Common myeloid progenitor, CD34-positive (primary cell): ENCODE measurements around the gene ADARB1.

ENCODE experiments used
- CTCF ChIA-PET: fragments of 350-600 bp; sonication (Branson Sonifier 250); formaldehyde crosslinking; loops from one replicate; lab custom pipeline; 2021; ENCODE audit warnings: antibody characterized with exemption; lab: Charles Lee
- POLR2A ChIA-PET: fragments of 350-600 bp; sonication (Branson Sonifier 250); formaldehyde crosslinking; loops from one replicate; lab custom pipeline; 2021; ENCODE audit warnings: antibody characterized with exemption; lab: Charles Lee
- DNase-seq, 3 donors: peaks; one replicate each; pipeline versions ENCODE4 v3.0.0 to v3.0.0-alpha.2; 2013
- H3K27ac ChIP-seq, 2 experiments: 1 replicate in 1 of 2; 2 replicates in 1 of 2; pipeline ENCODE4 v1.7.0; 2013; ENCODE audit warnings: inconsistent platforms in 2 of 2, low read length in 2 of 2, mild to moderate bottlenecking in 2 of 2, low read depth in 1 of 2, moderate library complexity in 1 of 2; ENCODE audit not compliant: severe bottlenecking in 2 of 2, insufficient read depth in 1 of 2, poor library complexity in 1 of 2
- H3K27me3 ChIP-seq, 5 experiments: replicated peaks in 2 of 5; 1 replicate in 3 of 5; 2 replicates in 2 of 5; pipeline versions ENCODE4 v1.6.1 to v1.7.0; 2013; ENCODE audit warnings: low read length in 4 of 5, mild to moderate bottlenecking in 2 of 5, moderate library complexity in 2 of 5, inconsistent platforms in 1 of 5; ENCODE audit not compliant: insufficient read depth in 5 of 5, control insufficient read depth in 4 of 5
- H3K36me3 ChIP-seq, 4 experiments: 1 replicate in 2 of 4; 2 replicates in 2 of 4; pipeline versions ENCODE4 v1.6.1 to v1.7.0; 2013; ENCODE audit warnings: low read length in 3 of 4, control low read depth in 1 of 4, mild to moderate bottlenecking in 1 of 4; ENCODE audit not compliant: control insufficient read depth in 4 of 4, insufficient read depth in 4 of 4
- H3K4me1 ChIP-seq, 4 experiments: 1 replicate in 3 of 4; 2 replicates in 1 of 4; pipeline versions ENCODE4 v1.6.1 to v1.7.1; 2013; ENCODE audit warnings: low read length in 3 of 4, mild to moderate bottlenecking in 3 of 4, control low read depth in 1 of 4, inconsistent platforms in 1 of 4, moderate library complexity in 1 of 4; ENCODE audit not compliant: control insufficient read depth in 4 of 4, insufficient read depth in 4 of 4; ENCODE audit errors: control extremely low read depth in 1 of 4
- H3K4me3 ChIP-seq, 7 experiments: 1 replicate in 4 of 7; 2 replicates in 3 of 7; pipeline versions ENCODE4 v1.5.1 to v1.7.0; 2013; ENCODE audit warnings: mild to moderate bottlenecking in 7 of 7, low read length in 6 of 7, moderate library complexity in 6 of 7, inconsistent platforms in 2 of 7, low read depth in 2 of 7, control low read depth in 1 of 7; ENCODE audit not compliant: insufficient read depth in 4 of 7, control insufficient read depth in 1 of 7; ENCODE audit errors: extremely low read depth in 1 of 7
- H3K9me3 ChIP-seq, 5 experiments: 1 replicate in 4 of 5; 2 replicates in 1 of 5; pipeline versions ENCODE4 v1.6.1 to v1.7.1; 2013; ENCODE audit warnings: low read length in 4 of 5, mild to moderate bottlenecking in 2 of 5, inconsistent platforms in 1 of 5, low read depth in 1 of 5, moderate library complexity in 1 of 5; ENCODE audit not compliant: control insufficient read depth in 4 of 5, insufficient read depth in 2 of 5; ENCODE audit errors: control extremely low read depth in 1 of 5
- WGBS: methylation state at CpG from one replicate; pipeline ENCODE4 v1.1.5; 2013; ENCODE audit not compliant: insufficient coverage; 5-methylcytosine and 5-hydroxymethylcytosine counted together

The ADARB1 gene

GRCh38 chr21:45175326-45176095, 101.1 kb downstream of the ADARB1 start:
- peaks cover 2 to 27% (median 10%) of the 10 kb centered on the region in 4 experiments for H3K36me3 ChIP-seq
- H3K4me3 ChIP-seq = no peak overlapping the region
- H3K4me1 ChIP-seq = peaks cover 0 to 8% (median 6%) of the 10 kb centered on the region in 4 experiments
- ChIA-PET POLR2A (no interaction called here), CTCF (no interaction called here)
- H3K9me3 ChIP-seq = no peaks in the 10 kb centered on the region
- no peak overlapping the region for H3K27ac ChIP-seq
- 99% methylated on average over 12 of the region's 12 CpGs for WGBS
- DNase-seq = no peak
- H3K27me3 ChIP-seq = no peaks in the 10 kb centered on the region

GRCh38 chr21:45176141-45176540, 101.8 kb downstream of the ADARB1 start:
- WGBS = 98% methylated on average over 16 of the region's 16 CpGs
- DNase-seq = no peak
- Histone ChIP-seq H3K27me3 (no peaks in the 10 kb centered on the region), H3K27ac (no peak overlapping the region), H3K4me1 (peaks cover 0 to 1% (median under 1%) of the 10 kb centered on the region in 4 experiments), H3K36me3 (peaks cover 2 to 27% (median 11%) of the 10 kb centered on the region in 4 experiments), H3K4me3 (no peak overlapping the region), H3K9me3 (no peaks in the 10 kb centered on the region)
- POLR2A ChIA-PET = no interaction called here
- CTCF ChIA-PET = no interaction called here

DNA sequence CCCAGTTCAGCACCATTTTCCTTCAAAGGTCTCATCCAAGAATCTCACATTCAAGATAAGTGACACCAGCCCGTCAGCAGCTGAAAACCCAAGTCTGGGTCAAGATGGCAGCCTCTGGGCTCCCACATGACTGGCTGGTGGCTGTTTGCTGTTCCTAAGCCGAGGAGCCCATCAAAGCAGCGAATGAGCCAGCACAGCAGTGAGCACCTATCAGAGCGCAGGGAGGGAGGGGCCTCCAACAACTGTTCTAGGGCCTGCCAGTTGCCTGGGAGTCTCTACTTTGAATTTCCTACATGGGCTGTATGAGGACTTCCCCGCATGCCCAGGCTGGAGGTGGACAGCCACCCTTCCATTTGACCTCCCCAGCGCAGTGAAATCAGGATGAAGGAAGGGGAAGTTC, 102.7 kb downstream of the ADARB1 start:
- Histone ChIP-seq H3K9me3 (no peaks in the 10 kb centered on the region), H3K4me3 (no peak overlapping the region), H3K27me3 (no peaks in the 10 kb centered on the region), H3K36me3 (peaks cover 6 to 30% (median 14%) of the 10 kb centered on the region in 4 experiments), H3K27ac (no peak overlapping the region), H3K4me1 (no peaks in the 10 kb centered on the region)
- CTCF ChIA-PET = no interaction called here
- 100% methylated on average over 4 of the region's 6 CpGs for WGBS
- no peak for DNase-seq
- POLR2A ChIA-PET = no interaction called here

DNA sequence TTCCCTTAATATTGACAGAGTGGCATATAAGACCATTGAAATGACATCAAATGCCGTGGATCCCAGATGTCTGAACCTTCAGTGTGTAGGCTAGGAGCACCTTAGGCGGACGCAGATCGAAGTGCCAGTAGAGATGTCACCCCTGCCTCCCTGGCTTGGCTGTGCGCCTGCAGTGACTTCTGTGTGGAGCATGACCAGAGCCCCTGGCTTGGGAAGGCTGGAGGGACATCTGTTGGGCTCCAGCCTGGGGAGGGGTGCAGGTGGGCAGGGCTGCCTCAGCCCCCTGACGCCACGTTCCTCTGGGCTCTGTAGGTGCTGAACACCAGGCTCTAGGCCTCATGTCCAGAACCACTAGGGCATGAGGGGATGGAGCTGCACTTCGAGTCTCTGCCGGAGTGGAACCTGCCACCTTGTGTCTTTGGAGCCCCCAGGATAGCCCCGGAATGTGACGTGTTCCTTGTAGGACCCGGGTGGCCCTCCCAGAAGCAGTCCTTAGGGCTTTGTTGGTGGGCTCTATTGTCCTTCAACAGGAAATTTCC, 103.8 kb downstream of the ADARB1 start:
- POLR2A ChIA-PET = no interaction called here
- WGBS = over 99% methylated on average over 12 of the region's 12 CpGs
- Histone ChIP-seq H3K9me3 (no peaks in the 10 kb centered on the region), H3K27me3 (no peaks in the 10 kb centered on the region), H3K27ac (no peak overlapping the region), H3K4me1 (no peaks in the 10 kb centered on the region), H3K36me3 (peaks cover 6 to 26% (median 14%) of the 10 kb centered on the region in 4 experiments), H3K4me3 (no peak overlapping the region)
- no peak for DNase-seq
- CTCF ChIA-PET = no interaction called here

- H3K36me3 ChIP-seq = peaks cover 6 to 26% (median 15%) of the 10 kb centered on the region in 4 experiments
- 93% methylated on average over 6 of the region's 11 CpGs for WGBS
These were observed 104.6 kb downstream of the ADARB1 start for GRCh38 chr21:45178971-45179370.

GRCh38 chr21:45179568-45180245, 105.3 kb downstream of the ADARB1 start:
- POLR2A ChIA-PET = no interaction called here
- no peak for DNase-seq
- WGBS = 94% methylated on average over 20 of the region's 20 CpGs

More at GRCh38 chr21:45178971-45179370, 104.6 kb downstream of the ADARB1 start:
- H3K4me1 ChIP-seq = no peaks in the 10 kb centered on the region
- no peaks in the 10 kb centered on the region for H3K27me3 ChIP-seq
- H3K9me3 ChIP-seq = no peaks in the 10 kb centered on the region
- ChIA-PET CTCF (no interaction called here), POLR2A (no interaction called here)
- no peak overlapping the region for H3K4me3 ChIP-seq
- no peak overlapping the region for H3K27ac ChIP-seq
- no peak for DNase-seq

GRCh38 chr21:45180246-45180599, 105.8 kb downstream of the ADARB1 start:
- CTCF ChIA-PET = interaction anchor here (1.4 kb wide), 1 partner anchor 21 kb away, joined by 4 read pairs; no protein-coding TSS in a partner anchor
- Histone ChIP-seq H3K27ac (no peak overlapping the region), H3K27me3 (no peaks in the 10 kb centered on the region), H3K36me3 (peaks cover 10 to 34% (median 22%) of the 10 kb centered on the region in 4 experiments), H3K4me1 (no peaks in the 10 kb centered on the region), H3K4me3 (no peak overlapping the region), H3K9me3 (no peaks in the 10 kb centered on the region)
- 96% methylated on average over 9 of the region's 11 CpGs for WGBS
- POLR2A ChIA-PET = no interaction called here
- DNase-seq = no peak

More at GRCh38 chr21:45179568-45180245, 105.3 kb downstream of the ADARB1 start:
- CTCF ChIA-PET = no interaction called here
- Histone ChIP-seq H3K36me3 (peaks cover 6 to 28% (median 17%) of the 10 kb centered on the region in 4 experiments), H3K4me3 (no peak overlapping the region), H3K27ac (no peak overlapping the region), H3K27me3 (no peaks in the 10 kb centered on the region), H3K9me3 (no peaks in the 10 kb centered on the region), H3K4me1 (no peaks in the 10 kb centered on the region)
